Caco-2 (cell line): ENCODE results near the gene GPA33. TPM values are rescaled to one million over a fixed set of nuclear protein-coding genes. Genes with fewer than 3 reads are reported as not detected.

Experiments
- BruUV-seq: library from RNA; stranded (reverse); fragments of 400-500 nt; replicated peaks from 2 replicates; lab custom pipeline; 2021; lab: Mats Ljungman, UMichigan
- CTCF ChIA-PET: fragments of 300-600 bp; sonication (Branson Sonifier 250); formaldehyde crosslinking; loops from one replicate; lab custom pipeline; 2022; ENCODE audit warnings: antibody characterized with exemption; lab: Charles Lee
- POLR2A ChIA-PET: fragments of 300-600 bp; sonication (Branson Sonifier 250); formaldehyde crosslinking; loops from one replicate; lab custom pipeline; 2022; ENCODE audit warnings: antibody characterized with exemption; lab: Charles Lee
- DNase-seq, 2 experiments: peaks; one replicate each; pipeline versions ENCODE4 v3.0.0 to v3.0.0-alpha.2; 2020 to 2022
- H3K27me3 ChIP-seq: replicated peaks from 2 replicates; pipeline ENCODE4 v1.6.0; 2011; ENCODE audit warnings: low read length; ENCODE audit not compliant: control insufficient read depth, insufficient read depth
- H3K36me3 ChIP-seq: 2 replicates; pipeline ENCODE4 v1.5.1; 2011; ENCODE audit warnings: low read length; ENCODE audit not compliant: control insufficient read depth, insufficient read depth
- H3K4me1 ChIP-seq: fragments of 250-450 bp; sonication (Bioruptor Pico); 2 replicates; pipeline ENCODE4 v1.5.1; 2020; ENCODE audit warnings: mild to moderate bottlenecking
- H3K4me3 ChIP-seq: 2 replicates; pipeline ENCODE4 v1.5.1; 2011; ENCODE audit warnings: low read depth, mild to moderate bottlenecking, control low read depth, low read length
- H3K9me3 ChIP-seq: fragments of 250-450 bp; sonication (Bioruptor Pico); 2 replicates; pipeline ENCODE4 v1.5.1; 2020; ENCODE audit warnings: mild to moderate bottlenecking, moderate library complexity
- H3K27ac Mint-ChIP-seq: one replicate; pipeline ENCODE4 v1.8.0; 2022; ENCODE audit warnings: mixed read lengths; ENCODE audit not compliant: unreplicated experiment
- H3K27me3 Mint-ChIP-seq: one replicate; pipeline ENCODE4 v1.8.0; 2022; ENCODE audit warnings: mixed read lengths; ENCODE audit not compliant: insufficient read depth, unreplicated experiment
- H3K36me3 Mint-ChIP-seq: one replicate; pipeline ENCODE4 v1.8.0; 2022; ENCODE audit warnings: mild to moderate bottlenecking, mixed read lengths; ENCODE audit not compliant: insufficient read depth, unreplicated experiment
- H3K4me1 Mint-ChIP-seq: one replicate; pipeline ENCODE4 v1.8.0; 2022; ENCODE audit warnings: low read depth, mixed read lengths; ENCODE audit not compliant: unreplicated experiment
- H3K4me3 Mint-ChIP-seq: one replicate; pipeline ENCODE4 v1.8.0; 2022; ENCODE audit warnings: mild to moderate bottlenecking, moderate library complexity, mixed read lengths; ENCODE audit not compliant: unreplicated experiment
- H3K9me3 Mint-ChIP-seq: one replicate; pipeline ENCODE4 v1.8.0; 2022; ENCODE audit warnings: mixed read lengths; ENCODE audit not compliant: unreplicated experiment
- intact Hi-C: fragments of 100-400 bp; cut with micrococcal nuclease; formaldehyde crosslinking; loops from one replicate; pipeline ENCODE4 v1.10.0; 2022; ENCODE audit not compliant: unreplicated experiment
- total RNA-seq: library from RNA; stranded (reverse); gene quantifications from 2 replicates; pipeline ENCODE4 v1.2.3, GENCODE V29; 2022
- TF ChIP-seq, protein P1 (sequence below), 2 experiments: fragments of 200-600 bp in 1 of 2; IDR thresholded peaks; 1 replicate in 1 of 2; 2 replicates in 1 of 2; pipeline versions ENCODE4 v1.5.1 to v1.8.0; 2011 to 2022; ENCODE audit warnings: antibody characterized with exemption in 1 of 2, control low read depth in 1 of 2, inconsistent platforms in 1 of 2, low read depth in 1 of 2, low read length in 1 of 2, mild to moderate bottlenecking in 1 of 2, moderate library complexity in 1 of 2; ENCODE audit not compliant: insufficient read depth in 1 of 2, severe bottlenecking in 1 of 2, unreplicated experiment in 1 of 2

GPA33 gene
- total RNA-seq, 1 experiment from 2014 or later, result not detected

DNA sequence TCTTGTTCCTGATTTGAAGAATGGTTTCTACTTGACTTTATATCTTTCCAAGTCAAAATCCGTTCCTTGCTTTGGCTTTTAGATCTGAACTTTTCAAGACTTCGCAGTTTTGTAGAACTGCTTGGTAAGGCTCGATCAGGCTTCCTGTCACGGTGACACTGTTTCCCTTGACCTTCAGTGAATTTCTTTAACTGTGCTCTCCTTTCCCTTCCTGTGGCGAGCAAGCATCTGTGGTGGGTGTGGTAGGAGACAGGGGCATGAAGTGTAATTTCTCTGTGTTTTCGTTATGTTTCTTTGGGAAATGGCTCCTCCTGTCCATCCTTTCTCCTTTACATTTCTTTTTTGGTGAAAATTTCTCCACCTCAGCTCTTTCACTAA lies 14.1 kb upstream of the GPA33 start:
- no peak overlapping the region for H3K4me3 Mint-ChIP-seq
- no peaks in the 10 kb centered on the region for H3K27me3 ChIP-seq
- CTCF ChIA-PET, result interaction anchor here (0.6 to 1.1 kb wide), 2 partner anchors 13 to 116 kb away, joined by 3 to 4 read pairs; partner anchors contain the start of gene POU2F1
- intact Hi-C loops, result loop anchor here (2.0 kb wide), 1 partner anchor 21 kb away; no protein-coding TSS in a partner anchor
- no peaks in the 10 kb centered on the region for H3K9me3 ChIP-seq
- BruUV-seq, result no TSS peak
- no peaks in the 10 kb centered on the region for H3K9me3 Mint-ChIP-seq
- H3K4me1 ChIP-seq, result peaks cover 10% of the 10 kb centered on the region; the same call in 1 of the 2 replicates
- H3K27me3 Mint-ChIP-seq, result no peaks in the 10 kb centered on the region
- TF ChIP-seq, protein P1, sequence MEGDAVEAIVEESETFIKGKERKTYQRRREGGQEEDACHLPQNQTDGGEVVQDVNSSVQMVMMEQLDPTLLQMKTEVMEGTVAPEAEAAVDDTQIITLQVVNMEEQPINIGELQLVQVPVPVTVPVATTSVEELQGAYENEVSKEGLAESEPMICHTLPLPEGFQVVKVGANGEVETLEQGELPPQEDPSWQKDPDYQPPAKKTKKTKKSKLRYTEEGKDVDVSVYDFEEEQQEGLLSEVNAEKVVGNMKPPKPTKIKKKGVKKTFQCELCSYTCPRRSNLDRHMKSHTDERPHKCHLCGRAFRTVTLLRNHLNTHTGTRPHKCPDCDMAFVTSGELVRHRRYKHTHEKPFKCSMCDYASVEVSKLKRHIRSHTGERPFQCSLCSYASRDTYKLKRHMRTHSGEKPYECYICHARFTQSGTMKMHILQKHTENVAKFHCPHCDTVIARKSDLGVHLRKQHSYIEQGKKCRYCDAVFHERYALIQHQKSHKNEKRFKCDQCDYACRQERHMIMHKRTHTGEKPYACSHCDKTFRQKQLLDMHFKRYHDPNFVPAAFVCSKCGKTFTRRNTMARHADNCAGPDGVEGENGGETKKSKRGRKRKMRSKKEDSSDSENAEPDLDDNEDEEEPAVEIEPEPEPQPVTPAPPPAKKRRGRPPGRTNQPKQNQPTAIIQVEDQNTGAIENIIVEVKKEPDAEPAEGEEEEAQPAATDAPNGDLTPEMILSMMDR (IDR thresholded peaks at IDR 0.05; ENCODE audit: insufficient read depth in 1 of 2, low read depth in 1 of 2, low read length in 1 of 2, severe bottlenecking in 1 of 2, unreplicated experiment in 1 of 2), result no peak
- H3K36me3 Mint-ChIP-seq, result no peaks in the 10 kb centered on the region
- POLR2A ChIA-PET, result no interaction called here
- H3K27ac Mint-ChIP-seq, result peak overlapping the region; percentile 56
- no peak overlapping the region for H3K4me3 ChIP-seq
- peaks cover 26% of the 10 kb centered on the region for H3K4me1 Mint-ChIP-seq
- DNase-seq, result no peak
- no peaks in the 10 kb centered on the region for H3K36me3 ChIP-seq

DNA sequence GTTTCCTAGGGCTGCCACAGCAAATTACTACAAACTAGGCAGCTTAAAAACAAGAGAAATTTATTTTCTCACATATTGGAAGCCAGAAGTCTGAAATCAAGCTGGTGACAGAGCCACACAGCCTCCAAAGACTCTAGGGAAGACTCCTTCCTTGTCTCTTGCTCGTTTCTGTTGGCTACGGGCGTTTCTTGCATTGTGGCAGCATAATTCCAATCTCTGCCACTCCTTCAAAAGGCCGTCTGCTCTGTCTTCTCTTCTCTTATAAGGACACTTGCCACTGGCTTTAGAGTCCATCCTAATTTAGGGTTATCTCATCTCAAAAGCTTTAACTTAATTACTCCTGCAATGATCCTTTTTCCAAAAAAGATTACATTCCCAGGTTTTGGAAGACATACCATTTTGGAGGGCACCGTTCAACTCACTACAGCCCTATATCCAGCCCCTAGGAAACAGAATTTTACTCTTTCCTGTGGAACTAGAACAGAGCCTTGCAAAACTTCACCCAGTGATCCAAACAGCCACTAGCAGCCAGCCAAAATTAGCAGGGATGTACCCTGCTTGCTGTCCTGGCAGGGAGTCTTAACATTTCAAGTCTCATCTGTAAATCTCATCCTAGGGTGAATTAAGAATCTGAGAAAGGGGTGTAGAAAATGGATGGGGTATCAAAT lies 12.9 kb upstream of the GPA33 start:
- H3K4me3 Mint-ChIP-seq, result no peak overlapping the region
- ChIA-PET POLR2A (no interaction called here), CTCF (no interaction called here)
- Histone ChIP-seq H3K9me3 (no peaks in the 10 kb centered on the region), H3K4me1 (peaks cover 10% of the 10 kb centered on the region; the same call in 1 of the 2 replicates), H3K4me3 (no peak overlapping the region), H3K27me3 (no peaks in the 10 kb centered on the region), H3K36me3 (no peaks in the 10 kb centered on the region)
- no peaks in the 10 kb centered on the region for H3K36me3 Mint-ChIP-seq
- TF ChIP-seq, protein P1 (IDR thresholded peaks at IDR 0.05; ENCODE audit: insufficient read depth in 1 of 2, low read depth in 1 of 2, low read length in 1 of 2, severe bottlenecking in 1 of 2, unreplicated experiment in 1 of 2), result no peak
- intact Hi-C loops, result no loop called here
- no peak overlapping the region for H3K27ac Mint-ChIP-seq
- H3K27me3 Mint-ChIP-seq, result no peaks in the 10 kb centered on the region
- no peak for DNase-seq
- H3K4me1 Mint-ChIP-seq, result peaks cover 16% of the 10 kb centered on the region
- H3K9me3 Mint-ChIP-seq, result no peaks in the 10 kb centered on the region
- BruUV-seq, result no TSS peak

DNA sequence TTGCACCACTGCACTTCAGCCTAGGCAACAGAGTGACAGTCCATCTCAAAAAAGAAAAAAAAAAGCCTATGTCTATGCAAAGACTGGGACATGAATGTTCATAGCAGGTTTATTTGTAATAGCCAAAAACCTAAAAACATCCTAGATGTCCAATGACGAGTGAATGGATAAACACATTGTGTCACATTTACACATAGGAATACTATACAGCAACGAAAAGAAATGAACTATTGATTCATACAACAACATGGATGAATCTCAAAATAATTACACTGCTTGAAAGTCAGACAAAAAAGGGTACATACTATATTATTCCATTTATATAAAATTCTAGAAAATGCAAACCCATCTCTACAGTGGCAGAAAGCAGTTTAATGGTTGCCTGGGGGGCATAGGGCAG lies 11.6 kb upstream of the GPA33 start:
- CTCF ChIA-PET, result no interaction called here
- POLR2A ChIA-PET, result no interaction called here
- no peaks in the 10 kb centered on the region for H3K27me3 Mint-ChIP-seq
- Histone ChIP-seq H3K4me3 (no peak overlapping the region), H3K9me3 (no peaks in the 10 kb centered on the region), H3K27me3 (no peaks in the 10 kb centered on the region), H3K4me1 (peaks cover 10% of the 10 kb centered on the region; the same call in 1 of the 2 replicates), H3K36me3 (no peaks in the 10 kb centered on the region)
- peaks cover 8% of the 10 kb centered on the region for H3K9me3 Mint-ChIP-seq
- no peak for DNase-seq
- no peaks in the 10 kb centered on the region for H3K36me3 Mint-ChIP-seq
- no peak overlapping the region for H3K4me3 Mint-ChIP-seq
- no peak overlapping the region for H3K27ac Mint-ChIP-seq
- TF ChIP-seq, protein P1 (IDR thresholded peaks at IDR 0.05; ENCODE audit: insufficient read depth in 1 of 2, low read depth in 1 of 2, low read length in 1 of 2, severe bottlenecking in 1 of 2, unreplicated experiment in 1 of 2), result no peak
- no TSS peak for BruUV-seq
- intact Hi-C loops, result no loop called here
- peaks cover 11% of the 10 kb centered on the region for H3K4me1 Mint-ChIP-seq
